Measurements from ENCODE around the gene CCDC92.

The CCDC92 gene

DNA sequence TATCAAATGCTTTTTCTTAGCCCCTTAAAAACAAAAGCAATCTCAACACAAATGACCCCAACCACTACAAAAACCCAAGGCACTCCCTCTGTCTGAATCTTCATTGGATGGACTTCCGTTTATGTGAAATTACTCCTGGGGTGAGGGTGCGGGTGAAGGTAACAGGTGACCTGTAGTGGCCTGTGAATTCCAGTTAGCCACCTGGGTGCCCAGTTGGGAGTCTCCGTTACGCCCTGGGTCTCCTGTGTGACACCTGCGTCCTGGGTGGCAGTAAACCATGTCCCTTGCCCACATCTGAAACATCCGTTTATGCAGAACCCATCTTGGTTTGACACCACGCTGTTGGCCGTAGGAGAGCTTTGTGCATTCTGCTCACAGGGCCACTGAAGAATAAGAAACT is 62.6 kb downstream of the CCDC92 start:
- no peak for DNase-seq (ENCODE audit: low read depth, low spot score)

GRCh38 chr12:123908884-123909725 is 63.5 kb downstream of the CCDC92 start:
- DNase-seq (ENCODE audit: low read depth, low spot score): no peak

- peak; percentile 74 for DNase-seq (ENCODE audit: low read depth, low spot score)
Observed at GRCh38 chr12:123907726-123908476, 64.7 kb downstream of the CCDC92 start.

DNA sequence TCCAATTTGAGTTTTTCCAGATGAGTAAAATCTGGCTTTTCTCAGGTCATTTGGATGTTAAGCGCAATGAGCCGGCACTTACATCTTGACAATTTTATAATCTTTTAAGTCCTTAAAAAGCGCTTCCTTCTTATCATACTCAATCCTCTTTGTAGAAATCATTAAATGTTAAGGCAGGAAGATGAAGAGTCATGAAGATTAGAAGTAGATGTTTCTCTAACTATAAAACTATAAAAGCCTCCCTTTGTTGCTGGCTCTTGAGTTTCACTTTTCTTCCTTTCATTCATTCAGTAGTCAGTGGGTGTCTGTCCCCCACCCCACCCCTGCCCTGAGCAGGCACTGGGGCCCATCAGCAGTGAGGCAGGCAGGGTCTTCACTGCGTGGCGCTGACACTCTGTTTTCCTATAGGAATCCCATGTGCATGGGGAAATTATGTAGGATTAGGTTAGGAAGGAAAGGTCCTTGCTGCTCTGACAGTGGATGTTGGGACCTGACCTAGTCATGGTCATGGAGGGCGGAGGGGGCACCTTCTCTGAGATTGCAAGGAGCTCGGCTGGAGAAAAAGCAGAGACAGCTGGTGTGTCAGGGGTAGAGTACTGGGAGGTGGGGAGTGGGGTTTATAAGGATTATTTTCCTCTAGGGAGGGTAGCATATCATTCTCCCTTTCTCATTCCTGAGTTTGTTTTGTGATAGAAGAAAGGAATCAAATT is 65.8 kb downstream of the CCDC92 start:
- no peak for DNase-seq (ENCODE audit: low read depth, low spot score)

DNA sequence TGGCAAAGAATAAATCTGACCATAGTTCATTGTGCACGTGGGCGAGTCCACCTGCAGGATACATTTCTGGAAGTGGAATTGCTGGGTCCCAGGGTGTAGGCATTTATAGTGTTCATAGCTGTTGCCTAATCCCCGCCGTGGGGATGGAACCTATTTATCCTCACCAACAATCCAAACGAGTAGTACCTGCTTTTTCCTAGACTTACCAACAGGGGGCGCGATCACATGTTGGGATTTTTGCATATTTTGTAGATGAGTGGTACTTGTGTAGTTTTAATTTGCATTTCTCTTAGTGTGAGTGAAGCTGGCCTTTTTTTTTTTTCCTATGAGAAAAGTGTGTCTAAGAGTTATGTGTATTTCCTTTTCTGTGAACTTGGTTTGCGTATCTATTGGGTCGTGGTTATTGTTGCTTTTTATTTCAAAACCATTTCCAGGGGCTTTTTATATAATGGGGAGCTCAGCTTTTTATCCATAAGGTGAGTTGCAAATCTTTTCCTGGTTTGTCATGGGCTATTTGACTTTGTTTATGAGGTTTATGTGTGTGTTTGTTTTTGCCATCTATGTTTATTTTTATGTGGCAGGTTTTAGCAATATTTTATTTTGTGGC is 67.2 kb downstream of the CCDC92 start:
- DNase-seq (ENCODE audit: low read depth, low spot score): peak; percentile 45

DNA sequence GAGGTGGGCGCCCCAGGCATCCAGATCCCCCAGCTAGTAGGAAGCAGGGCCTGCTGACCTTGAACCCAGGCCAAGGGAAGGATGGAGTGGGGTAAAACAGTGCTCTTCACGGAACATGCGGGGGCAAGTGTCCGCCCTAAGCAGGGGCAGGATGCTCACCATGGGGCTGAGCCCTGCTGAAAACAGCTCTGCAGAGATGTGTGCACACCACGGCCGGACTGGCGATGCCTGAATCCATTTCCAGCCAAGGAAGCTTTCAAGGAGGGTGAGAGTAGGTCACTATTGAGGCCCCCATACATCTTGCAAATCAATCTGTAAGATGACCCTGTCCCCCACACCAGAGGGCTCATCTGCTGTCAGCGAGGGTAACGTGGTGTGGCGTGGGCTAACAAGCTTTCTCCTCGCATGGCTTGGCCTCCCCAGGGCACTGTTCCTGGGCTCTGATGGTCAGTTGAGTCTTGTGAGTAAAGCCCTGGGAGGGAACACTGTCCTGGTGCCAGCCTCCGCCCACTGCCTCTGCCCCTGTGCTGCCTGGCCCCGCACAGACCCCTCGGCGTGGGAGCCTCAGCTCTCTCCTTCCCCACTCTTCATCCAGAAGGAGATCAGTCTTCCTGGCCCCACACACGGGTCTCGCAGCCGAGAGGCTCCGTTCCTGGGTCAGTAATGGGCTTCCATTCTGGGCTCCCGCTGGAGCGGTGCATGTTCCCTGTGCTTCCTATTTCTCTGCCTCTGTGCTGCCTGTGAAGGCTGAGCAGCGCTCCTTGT is 69.1 kb downstream of the CCDC92 start:
- no peak for DNase-seq (ENCODE audit: low read depth, low spot score)

- DNase-seq (ENCODE audit: low read depth, low spot score): no peak
Observed at GRCh38 chr12:123902821-123903220, 69.8 kb downstream of the CCDC92 start.

DNA sequence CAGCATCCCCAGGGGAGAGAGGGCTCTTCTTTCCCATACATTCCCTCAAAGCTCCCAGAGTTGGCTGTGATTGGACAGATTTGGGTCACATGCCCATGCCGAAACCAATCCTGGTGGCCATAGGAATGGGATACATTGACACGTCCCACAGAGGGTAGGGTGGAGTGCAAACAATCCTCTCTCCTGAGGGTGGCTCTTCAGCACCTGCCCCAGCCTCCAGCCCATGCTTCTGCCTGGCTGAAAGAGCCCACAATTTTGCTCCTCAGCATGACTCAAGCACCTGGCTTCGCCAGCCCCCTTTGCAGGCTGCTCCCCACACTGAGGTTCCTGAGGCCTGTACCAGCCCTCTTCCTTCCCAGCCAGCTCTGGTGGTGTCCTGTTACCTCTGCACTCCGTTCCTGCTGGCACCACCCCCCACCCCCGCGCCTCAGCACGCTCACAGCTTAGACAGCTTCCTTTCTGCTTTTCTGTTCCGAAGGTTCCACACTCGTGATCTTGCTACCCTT is 71.7 kb downstream of the CCDC92 start:
- peak; percentile 63 for DNase-seq (ENCODE audit: low read depth, low spot score)

- no peak for DNase-seq (ENCODE audit: low read depth, low spot score)
Observed at GRCh38 chr12:123899368-123899767, 73.3 kb downstream of the CCDC92 start.

GRCh38 chr12:123898673-123899072 is 74.0 kb downstream of the CCDC92 start:
- DNase-seq (ENCODE audit: low read depth, low spot score): no peak

GRCh38 chr12:123897221-123897620 is 75.4 kb downstream of the CCDC92 start:
- no peak for DNase-seq (ENCODE audit: low read depth, low spot score)

GRCh38 chr12:123896767-123897166 is 75.9 kb downstream of the CCDC92 start:
- no peak for DNase-seq (ENCODE audit: low read depth, low spot score)

DNA sequence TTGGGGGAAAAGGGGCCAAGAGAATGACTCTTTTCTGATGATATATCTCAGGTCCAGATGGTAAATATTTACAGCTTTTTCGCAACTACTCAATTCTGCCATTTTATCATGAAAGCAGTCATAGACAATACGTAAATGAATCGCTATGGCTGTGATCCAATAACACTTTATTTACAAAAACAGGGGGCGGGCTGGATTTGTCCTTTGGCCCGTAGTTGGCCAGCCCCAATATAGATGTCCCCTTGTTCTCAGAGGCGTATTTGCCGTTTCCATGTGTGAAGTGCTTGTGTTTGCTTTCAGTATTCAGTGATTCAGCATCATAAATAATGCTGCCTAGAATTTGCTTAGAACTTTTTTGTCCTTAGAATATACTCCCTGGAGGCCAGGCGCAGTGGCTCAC is 77.2 kb downstream of the CCDC92 start:
- no peak for DNase-seq (ENCODE audit: low read depth, low spot score)

DNA sequence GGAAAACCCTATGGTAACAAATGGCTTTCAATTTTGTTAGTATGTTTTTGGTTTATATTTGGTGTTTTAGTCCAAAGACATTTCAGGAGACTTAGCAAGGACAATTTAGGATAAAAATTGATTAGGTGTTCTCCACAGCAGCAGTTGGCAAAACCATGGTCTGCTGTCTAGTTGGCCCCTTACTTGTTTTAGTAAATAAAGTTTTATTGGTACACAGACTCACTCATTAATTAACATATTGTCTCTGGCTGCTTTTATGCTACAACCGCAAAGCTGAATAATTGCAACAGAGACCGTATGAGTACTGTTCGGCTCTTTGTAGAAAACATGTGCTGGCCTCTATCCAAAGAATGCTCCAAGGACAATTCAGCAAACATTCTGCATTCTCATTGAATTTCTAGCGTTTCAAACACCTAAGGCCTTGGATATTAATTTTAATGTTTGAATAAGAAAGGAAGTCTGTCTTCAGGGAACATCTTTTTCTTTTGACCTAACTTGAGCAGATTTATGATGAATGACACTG is 77.7 kb downstream of the CCDC92 start:
- no peak for DNase-seq (ENCODE audit: low read depth, low spot score)

DNA sequence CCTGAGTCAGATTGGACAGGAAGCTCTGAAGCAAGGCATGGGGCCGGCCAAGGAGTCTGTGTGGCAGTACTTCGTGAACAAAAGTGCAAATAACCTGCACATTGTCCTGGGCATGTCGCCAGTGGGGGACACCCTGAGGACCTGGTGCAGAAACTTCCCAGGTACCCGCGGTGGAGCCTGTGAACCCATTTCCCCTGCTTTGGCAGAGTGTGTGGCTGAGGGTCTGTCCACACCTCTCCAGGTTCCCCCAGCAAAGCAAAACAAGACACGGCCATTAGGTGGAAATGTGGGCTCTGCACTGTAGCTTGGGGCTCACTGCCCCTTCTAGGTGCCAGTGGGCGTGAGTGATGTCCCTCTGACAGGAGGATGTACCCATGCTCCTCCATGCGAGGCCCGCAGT is 79.4 kb downstream of the CCDC92 start:
- DNase-seq (ENCODE audit: low read depth, low spot score): no peak

DNA sequence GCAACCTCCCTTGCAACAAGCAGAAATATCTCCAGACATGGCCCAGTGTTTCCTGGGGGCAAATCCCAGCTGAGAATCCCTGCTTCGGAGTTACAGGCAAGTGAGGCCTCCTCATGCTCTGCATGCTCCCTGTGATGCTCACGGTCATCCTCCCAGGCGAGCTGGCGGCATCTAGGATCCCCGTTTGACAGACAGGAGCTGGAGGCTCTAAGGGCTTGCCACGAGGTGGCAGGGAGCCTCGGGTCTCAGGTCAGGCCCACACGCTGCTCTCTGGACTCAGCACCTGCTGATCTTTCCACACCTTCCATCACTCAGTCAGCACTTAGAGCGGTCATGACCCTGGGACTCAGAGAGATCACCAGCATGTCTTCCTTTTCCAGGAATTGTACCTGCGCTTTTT is 79.8 kb downstream of the CCDC92 start:
- DNase-seq (ENCODE audit: low read depth, low spot score): no peak

DNA sequence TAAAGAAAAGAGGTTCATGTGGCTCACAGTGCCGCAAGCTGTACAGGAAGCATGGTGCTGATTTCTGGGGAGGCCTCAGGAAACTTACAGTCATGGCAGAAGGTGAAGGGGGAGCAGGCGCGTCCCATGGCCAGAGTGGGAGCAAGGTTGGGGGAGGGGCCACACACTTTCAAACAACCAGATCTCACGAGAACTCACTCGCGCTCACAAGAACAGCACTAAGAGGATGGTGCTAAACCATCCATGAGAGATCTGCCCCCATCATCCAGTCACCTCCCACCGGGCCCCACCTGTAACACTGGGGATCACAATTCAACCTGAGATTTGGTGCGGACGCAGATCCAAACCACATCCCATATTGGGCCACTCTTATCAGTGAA is 80.5 kb downstream of the CCDC92 start:
- DNase-seq (ENCODE audit: low read depth, low spot score): no peak

DNA sequence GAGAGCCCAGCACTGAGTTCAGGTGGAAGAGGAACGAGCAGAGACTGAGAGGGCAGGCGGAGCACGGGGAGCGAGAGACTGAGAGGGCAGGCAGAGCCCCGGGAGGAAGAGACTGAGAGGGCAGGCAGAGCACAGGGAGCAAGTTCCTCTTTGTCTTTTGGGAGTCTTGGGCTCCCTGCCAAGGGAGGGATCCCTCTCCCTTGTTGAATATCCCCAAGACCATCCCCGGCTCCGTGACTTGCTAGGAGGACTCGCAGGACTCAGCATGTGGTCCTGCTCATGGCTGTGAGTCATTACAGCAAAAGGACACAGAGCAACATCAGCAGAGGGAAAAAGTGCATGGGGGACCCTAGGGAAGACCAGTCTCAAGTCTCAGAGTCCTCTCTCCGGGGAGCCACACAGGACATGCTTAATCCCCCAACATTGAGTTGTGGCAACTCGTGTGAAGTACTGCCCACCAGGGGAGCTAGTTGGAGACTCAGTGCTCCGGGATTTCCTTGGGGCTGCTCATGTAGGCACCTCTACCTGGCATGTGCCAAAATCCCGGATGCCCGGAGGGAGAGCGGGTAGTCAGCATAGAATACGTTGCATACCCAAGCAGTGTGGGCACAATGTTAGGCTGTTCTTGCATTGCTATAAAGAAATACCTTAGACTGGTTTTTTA is 81.0 kb downstream of the CCDC92 start:
- DNase-seq (ENCODE audit: low read depth, low spot score): no peak

GRCh38 chr12:123891011-123891410 is 81.6 kb downstream of the CCDC92 start:
- DNase-seq (ENCODE audit: low read depth, low spot score): no peak

GRCh38 chr12:123890536-123890902 is 82.1 kb downstream of the CCDC92 start:
- no peak for DNase-seq (ENCODE audit: low read depth, low spot score)

Data from ELF-1 (cell line).